Measurements from ENCODE around the gene TROAP.

DNA sequence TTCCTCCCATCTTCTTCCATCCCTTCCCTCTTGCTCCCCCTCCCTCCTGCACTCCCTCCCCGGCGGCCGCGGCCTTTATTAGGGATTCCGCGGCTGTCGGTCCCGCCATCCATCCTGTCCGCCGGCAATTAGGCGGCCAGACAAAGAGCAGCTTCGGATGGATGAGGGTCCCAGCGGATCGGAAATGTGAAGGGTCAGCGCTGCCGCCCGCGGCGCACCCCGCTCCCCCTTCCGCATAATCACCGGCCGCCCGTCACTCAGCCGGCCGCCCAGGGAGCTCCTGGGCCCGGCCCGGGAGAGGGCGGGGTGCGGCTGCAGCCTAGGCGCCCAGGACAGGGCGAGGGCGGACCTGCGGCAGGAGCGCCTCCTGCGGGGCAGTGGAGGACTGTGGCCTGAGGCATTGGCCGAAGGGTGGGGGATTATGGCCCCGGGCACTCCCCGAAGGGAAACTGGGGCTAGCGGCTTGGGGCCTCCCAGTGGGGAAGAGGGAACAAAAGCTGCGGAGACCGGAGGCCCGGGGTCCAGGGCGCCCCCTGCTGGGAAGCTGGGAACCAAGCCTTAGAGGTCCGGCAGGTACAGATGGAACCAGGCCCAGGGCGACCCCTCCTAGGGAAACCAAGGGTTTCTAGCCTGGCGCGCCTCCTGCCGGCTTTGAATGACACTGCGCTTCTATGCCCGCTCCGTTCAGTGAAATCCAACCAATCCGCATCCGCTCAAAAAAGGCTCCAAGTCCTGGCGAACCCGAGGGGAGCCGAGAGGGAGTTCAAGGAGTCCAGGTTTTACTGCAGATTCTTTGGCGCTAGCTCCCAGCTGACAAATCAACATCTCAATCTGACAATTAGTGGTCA lies 19.2 kb downstream of the TROAP start:
- peak; percentile 77 to 83 (median 79) for TF ChIP-seq CTCF (IDR thresholded peaks at IDR 0.05)
- TF ChIP-seq EP300 (IDR thresholded peaks at IDR 0.05) = no peak
- no peak for TF ChIP-seq POLR2A (IDR thresholded peaks at IDR 0.05)

Data from tibial nerve (tissue), 4 donors.